ENCODE results near the gene FOXF2. TPM values are rescaled to one million over a fixed set of nuclear protein-coding genes. Genes with fewer than 3 reads are reported as not detected.

The FOXF2 gene
- total and polyA plus RNA-seq, 2 donors (not counting 3 experiments of a cell fraction or from before 2014, with no cell fraction given), result not detected

GRCh38 chr6:1367771-1368170 is 21.6 kb upstream of the FOXF2 start:
- H3K9me1 ChIP-seq (replicated peaks; ENCODE audit: control insufficient read depth, extremely low read depth, insufficient read depth, low read length), result no peaks in the 10 kb centered on the region
- no peak overlapping the region for H3K27ac ChIP-seq (ENCODE audit: insufficient read depth, low read depth, low read length)
- H2AFZ ChIP-seq (ENCODE audit: low read depth, low read length), result no peak overlapping the region
- BruUV-seq (replicated peaks), result no TSS peak
- no peaks in the 10 kb centered on the region for H3K4me1 ChIP-seq (ENCODE audit: control insufficient read depth, extremely low read depth, insufficient read depth, low read length)
- dilution Hi-C loops (cut with MboI; ENCODE audit: extremely low pct_ligation_motif_present, low sequenced_read_pairs), result no loop called here
- H3K9me3 ChIP-seq (replicated peaks; ENCODE audit: control insufficient read depth, insufficient read depth, low read length), result no peaks in the 10 kb centered on the region
- no peak for TF ChIP-seq EZH2 (IDR thresholded peaks at IDR 0.05; ENCODE audit: borderline replicate concordance, low read depth, low read length, severe bottlenecking)
- no peak for TF ChIP-seq JUN (IDR thresholded peaks at IDR 0.05; ENCODE audit: borderline replicate concordance, insufficient read depth, insufficient read length, low read depth)
- no peak for TF ChIP-seq MYC (IDR thresholded peaks at IDR 0.05; ENCODE audit: low read depth, low read length)
- TF ChIP-seq MAX (IDR thresholded peaks at IDR 0.05; ENCODE audit: insufficient read depth, insufficient read length), result no peak
- TF ChIP-seq, protein P1, sequence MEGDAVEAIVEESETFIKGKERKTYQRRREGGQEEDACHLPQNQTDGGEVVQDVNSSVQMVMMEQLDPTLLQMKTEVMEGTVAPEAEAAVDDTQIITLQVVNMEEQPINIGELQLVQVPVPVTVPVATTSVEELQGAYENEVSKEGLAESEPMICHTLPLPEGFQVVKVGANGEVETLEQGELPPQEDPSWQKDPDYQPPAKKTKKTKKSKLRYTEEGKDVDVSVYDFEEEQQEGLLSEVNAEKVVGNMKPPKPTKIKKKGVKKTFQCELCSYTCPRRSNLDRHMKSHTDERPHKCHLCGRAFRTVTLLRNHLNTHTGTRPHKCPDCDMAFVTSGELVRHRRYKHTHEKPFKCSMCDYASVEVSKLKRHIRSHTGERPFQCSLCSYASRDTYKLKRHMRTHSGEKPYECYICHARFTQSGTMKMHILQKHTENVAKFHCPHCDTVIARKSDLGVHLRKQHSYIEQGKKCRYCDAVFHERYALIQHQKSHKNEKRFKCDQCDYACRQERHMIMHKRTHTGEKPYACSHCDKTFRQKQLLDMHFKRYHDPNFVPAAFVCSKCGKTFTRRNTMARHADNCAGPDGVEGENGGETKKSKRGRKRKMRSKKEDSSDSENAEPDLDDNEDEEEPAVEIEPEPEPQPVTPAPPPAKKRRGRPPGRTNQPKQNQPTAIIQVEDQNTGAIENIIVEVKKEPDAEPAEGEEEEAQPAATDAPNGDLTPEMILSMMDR (IDR thresholded peaks at IDR 0.05; ENCODE audit: extremely low read depth in 1 of 2, insufficient read depth in 1 of 2, low read depth in 1 of 2, low read length in 2 of 2), result no peak
- no peak for TF ChIP-seq GATA2 (IDR thresholded peaks at IDR 0.05; ENCODE audit: insufficient read depth, insufficient read length, low read depth, low read length)
- TF ChIP-seq POLR2A (IDR thresholded peaks at IDR 0.05; ENCODE audit: low read depth, low read length), result no peak
- no peak for TF ChIP-seq POLR2AphosphoS5 (IDR thresholded peaks at IDR 0.05; ENCODE audit: insufficient read depth, low read depth, low read length)
- no peak for TF ChIP-seq FOS (IDR thresholded peaks at IDR 0.05; ENCODE audit: borderline replicate concordance, insufficient read depth, low read length)
- no peak for DNase-seq (ENCODE audit: low read depth, low spot score)
- intact Hi-C loops (cut with micrococcal nuclease), result no loop called here
- H3K9ac ChIP-seq (replicated peaks; ENCODE audit: extremely low read depth, insufficient read depth, low read length), result no peak overlapping the region
- CTCF ChIA-PET, result no interaction called here
- H4K20me1 ChIP-seq (replicated peaks; ENCODE audit: control insufficient read depth, extremely low read depth, insufficient read depth, low read length), result no peaks in the 10 kb centered on the region
- H3K27me3 ChIP-seq (ENCODE audit: control insufficient read depth in 2 of 2, insufficient read depth in 2 of 2, low read length in 2 of 2), result peaks cover 2 to 5% of the 10 kb centered on the region in 2 experiments
- POLR2A ChIA-PET, result no interaction called here
- no peak for FAIRE-seq
- no peak overlapping the region for H3K4me2 ChIP-seq (ENCODE audit: insufficient read depth, low read length)
- no peaks in the 10 kb centered on the region for H3K79me2 ChIP-seq (ENCODE audit: control insufficient read depth, insufficient read depth, low read length)
- no peak overlapping the region for H3K4me3 ChIP-seq (replicated peaks in 1 of 3; ENCODE audit: insufficient read depth in 1 of 3, low read depth in 1 of 3, low read length in 3 of 3)
- H3K36me3 ChIP-seq (ENCODE audit: control insufficient read depth in 2 of 2, extremely low read depth in 1 of 2, insufficient read depth in 2 of 2, low read length in 2 of 2), result no peaks in the 10 kb centered on the region
